HL-60 (cell line): ENCODE measurements around the gene GUCA2A.
"Not testable (repeated sequence)": the region's sequence is repeated elsewhere in the genome, so short reads cannot be mapped to it uniquely, and the experiment has no call there.

ENCODE experiments used
- DNase-seq, 2 experiments: peaks; one replicate each; pipeline ENCODE4 v3.0.0-alpha.2; 2010 to 2020; ENCODE audit warnings: low read depth in 1 of 2, low spot score in 1 of 2
- H3K27ac ChIP-seq: fragments of 250-450 bp; sonication (Bioruptor Pico); replicated peaks from 2 replicates; pipeline ENCODE4 v1.5.1; 2020; ENCODE audit warnings: mild to moderate bottlenecking, moderate library complexity
- H3K27me3 ChIP-seq: fragments of 250-450 bp; sonication (Bioruptor Pico); 2 replicates; pipeline ENCODE4 v1.5.1; 2021; ENCODE audit warnings: mild to moderate bottlenecking, moderate library complexity; ENCODE audit not compliant: insufficient read depth, poor library complexity, severe bottlenecking
- H3K4me3 ChIP-seq: replicated peaks from 2 replicates; pipeline ENCODE4 v1.5.1; 2011; ENCODE audit warnings: mild to moderate bottlenecking, control low read depth, low read length; ENCODE audit not compliant: insufficient read depth
- CTCF ChIP-seq: IDR thresholded peaks from one replicate; pipeline ENCODE4 v1.5.1; 2011; ENCODE audit warnings: low read length, control low read depth, inconsistent platforms; ENCODE audit not compliant: insufficient read depth
- GABPA ChIP-seq: IDR thresholded peaks from 2 replicates; pipeline ENCODE4 v1.6.1; 2012; ENCODE audit warnings: low read depth
- POLR2AphosphoS5 ChIP-seq: IDR thresholded peaks from 2 replicates; pipeline ENCODE4 v1.6.1; 2012; ENCODE audit warnings: low read depth
- SPI1 ChIP-seq: IDR thresholded peaks from 2 replicates; pipeline ENCODE4 v1.6.1; 2012; ENCODE audit warnings: low read depth, mild to moderate bottlenecking, borderline replicate concordance
- TF ChIP-seq, protein P1 (sequence below): IDR thresholded peaks from 2 replicates; pipeline ENCODE4 v1.6.1; 2012; ENCODE audit warnings: low read depth; ENCODE audit not compliant: insufficient replicate concordance

Gene GUCA2A

GRCh38 chr1:42209526-42210251 is 45.1 kb upstream of the GUCA2A start:
- Histone ChIP-seq H3K27me3 (no peaks in the 10 kb centered on the region), H3K27ac (no peak overlapping the region), H3K4me3 (no peak overlapping the region)
- DNase-seq = no peak
- TF ChIP-seq SPI1 (no peak), GABPA (no peak), POLR2AphosphoS5 (no peak), CTCF (no peak)
- TF ChIP-seq, protein P1, sequence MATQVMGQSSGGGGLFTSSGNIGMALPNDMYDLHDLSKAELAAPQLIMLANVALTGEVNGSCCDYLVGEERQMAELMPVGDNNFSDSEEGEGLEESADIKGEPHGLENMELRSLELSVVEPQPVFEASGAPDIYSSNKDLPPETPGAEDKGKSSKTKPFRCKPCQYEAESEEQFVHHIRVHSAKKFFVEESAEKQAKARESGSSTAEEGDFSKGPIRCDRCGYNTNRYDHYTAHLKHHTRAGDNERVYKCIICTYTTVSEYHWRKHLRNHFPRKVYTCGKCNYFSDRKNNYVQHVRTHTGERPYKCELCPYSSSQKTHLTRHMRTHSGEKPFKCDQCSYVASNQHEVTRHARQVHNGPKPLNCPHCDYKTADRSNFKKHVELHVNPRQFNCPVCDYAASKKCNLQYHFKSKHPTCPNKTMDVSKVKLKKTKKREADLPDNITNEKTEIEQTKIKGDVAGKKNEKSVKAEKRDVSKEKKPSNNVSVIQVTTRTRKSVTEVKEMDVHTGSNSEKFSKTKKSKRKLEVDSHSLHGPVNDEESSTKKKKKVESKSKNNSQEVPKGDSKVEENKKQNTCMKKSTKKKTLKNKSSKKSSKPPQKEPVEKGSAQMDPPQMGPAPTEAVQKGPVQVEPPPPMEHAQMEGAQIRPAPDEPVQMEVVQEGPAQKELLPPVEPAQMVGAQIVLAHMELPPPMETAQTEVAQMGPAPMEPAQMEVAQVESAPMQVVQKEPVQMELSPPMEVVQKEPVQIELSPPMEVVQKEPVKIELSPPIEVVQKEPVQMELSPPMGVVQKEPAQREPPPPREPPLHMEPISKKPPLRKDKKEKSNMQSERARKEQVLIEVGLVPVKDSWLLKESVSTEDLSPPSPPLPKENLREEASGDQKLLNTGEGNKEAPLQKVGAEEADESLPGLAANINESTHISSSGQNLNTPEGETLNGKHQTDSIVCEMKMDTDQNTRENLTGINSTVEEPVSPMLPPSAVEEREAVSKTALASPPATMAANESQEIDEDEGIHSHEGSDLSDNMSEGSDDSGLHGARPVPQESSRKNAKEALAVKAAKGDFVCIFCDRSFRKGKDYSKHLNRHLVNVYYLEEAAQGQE = no peak

- DNase-seq, H3K4me3 ChIP-seq, H3K27ac ChIP-seq, H3K27me3 ChIP-seq: not testable (repeated sequence)
Measured at GRCh38 chr1:42206930-42207329, 42.4 kb upstream of the GUCA2A start.

- DNase-seq = no peak
- Histone ChIP-seq H3K27me3 (no peaks in the 10 kb centered on the region), H3K4me3 (no peak overlapping the region), H3K27ac (no peak overlapping the region)
- TF ChIP-seq CTCF (no peak), SPI1 (no peak), GABPA (no peak), POLR2AphosphoS5 (no peak)
- TF ChIP-seq, protein P1 = no peak
Measured at GRCh38 chr1:42206164-42206563, 41.6 kb upstream of the GUCA2A start.

- TF ChIP-seq SPI1 (no peak), GABPA (no peak), POLR2AphosphoS5 (no peak), CTCF (no peak)
- TF ChIP-seq, protein P1 = no peak
- DNase-seq = no peak
- no peak overlapping the region for H3K27ac ChIP-seq
- H3K4me3 ChIP-seq = no peak overlapping the region
- no peaks in the 10 kb centered on the region for H3K27me3 ChIP-seq
Measured at GRCh38 chr1:42201986-42202385, 37.4 kb upstream of the GUCA2A start.
